HepG2 (cell line): ENCODE measurements around the gene NT5C3B. TPM values are rescaled to one million over a fixed set of nuclear protein-coding genes. Genes with fewer than 3 reads are reported as not detected.

Experiments used
- BRCA1 ChIP-seq: sonication (generic); formaldehyde crosslinking; IDR thresholded peaks from 2 replicates; pipeline ENCODE4 v1.4.0; 2020; ENCODE audit warnings: missing genetic modification reagents
- CBX1 ChIP-seq: IDR thresholded peaks from one replicate; pipeline ENCODE4 v1.6.1; 2016; ENCODE audit warnings: antibody characterized with exemption, low read depth
- CENPBD1 ChIP-seq: sonication (generic); formaldehyde crosslinking; IDR thresholded peaks from 2 replicates; pipeline ENCODE4 v1.8.0; 2022; ENCODE audit warnings: missing genetic modification reagents, low read depth, mild to moderate bottlenecking, borderline replicate concordance
- CSRNP2 ChIP-seq: sonication (generic); formaldehyde crosslinking; conservative IDR thresholded peaks from 2 replicates; pipeline ENCODE4 v1.8.0; 2022; ENCODE audit warnings: low read depth, missing genetic modification reagents
- FOXA1 ChIP-seq, 2 experiments: fragments of 450-650 bp in 1 of 2; sonication (generic) in 1 of 2; formaldehyde crosslinking in 1 of 2; IDR thresholded peaks; 2 replicates each; pipeline versions ENCODE4 v1.4.0 to v1.6.1; 2016 to 2020; ENCODE audit warnings: missing genetic modification reagents in 1 of 2
- HOXA5 ChIP-seq: sonication (generic); formaldehyde crosslinking; IDR thresholded peaks from 2 replicates; pipeline ENCODE4 v1.4.0; 2020; ENCODE audit warnings: missing genetic modification reagents
- ISL2 ChIP-seq: sonication (generic); formaldehyde crosslinking; IDR thresholded peaks from 2 replicates; pipeline ENCODE4 v1.5.0; 2020; ENCODE audit warnings: missing genetic modification reagents
- KLF6 ChIP-seq: IDR thresholded peaks from 2 replicates; pipeline ENCODE4 v1.8.0; 2016; ENCODE audit warnings: missing biosample characterization, missing genetic modification reagents
- PRMT3 ChIP-seq: sonication (generic); formaldehyde crosslinking; IDR thresholded peaks from 2 replicates; pipeline ENCODE4 v1.8.1; 2022; ENCODE audit warnings: low read depth, mild to moderate bottlenecking, moderate library complexity, missing genetic modification reagents, borderline replicate concordance
- RFXANK ChIP-seq: IDR thresholded peaks from 2 replicates; pipeline ENCODE4 v1.6.1; 2016
- ZBTB14 ChIP-seq: sonication (generic); formaldehyde crosslinking; IDR thresholded peaks from 2 replicates; pipeline ENCODE4 v1.4.0; 2020; ENCODE audit warnings: missing genetic modification reagents
- ZNF207 ChIP-seq: fragments of 450-650 bp; IDR thresholded peaks from 2 replicates; pipeline ENCODE4 v1.6.1; 2016; ENCODE audit warnings: antibody characterized with exemption, borderline replicate concordance
- ZNF512B ChIP-seq: sonication (generic); formaldehyde crosslinking; IDR thresholded peaks from 2 replicates; pipeline ENCODE4 v1.5.1; 2020; ENCODE audit warnings: missing genetic modification reagents, mild to moderate bottlenecking, borderline replicate concordance
- ZNF562 ChIP-seq: sonication (generic); formaldehyde crosslinking; IDR thresholded peaks from 2 replicates; pipeline ENCODE4 v1.8.0; 2022; ENCODE audit warnings: missing genetic modification reagents, borderline replicate concordance
- polyA plus RNA-seq, 8 experiments: library from polyadenylated mRNA; depleted of rRNA in 3 of 8; stranded (reverse) in 7 of 8; unstranded in 1 of 8; fragments of >200 nt; fragmentation: Illumina TruSeq in 4 of 8; extraction: Trizol in 4 of 8; gene quantifications; 2 replicates each; pipeline versions ENCODE4 v1.2.1 to v1.2.3, GENCODE V29; 2011 to 2016; ENCODE audit warnings: low read depth in 4 of 8, missing spikeins in 1 of 8, mixed read lengths in 1 of 8; ENCODE audit not compliant: insufficient read depth in 1 of 8
- total RNA-seq, 5 experiments: library from RNA; depleted of rRNA; stranded (reverse); fragments of >200 nt; fragmentation: Illumina TruSeq; extraction: Trizol; gene quantifications; 2 replicates each; pipeline ENCODE4 v1.2.3, GENCODE V29; 2016; ENCODE audit warnings: low read depth in 1 of 5
- TF ChIP-seq, protein P1 (sequence below): sonication (generic); formaldehyde crosslinking; IDR thresholded peaks from 2 replicates; pipeline ENCODE4 v1.5.0; 2020; ENCODE audit warnings: missing genetic modification reagents
- TF ChIP-seq, protein P2 (sequence below): sonication (generic); formaldehyde crosslinking; IDR thresholded peaks from 2 replicates; pipeline ENCODE4 v1.5.0; 2020; ENCODE audit warnings: mild to moderate bottlenecking, missing genetic modification reagents
- TF ChIP-seq, protein P3 (sequence below): sonication (generic); formaldehyde crosslinking; IDR thresholded peaks from 2 replicates; pipeline ENCODE4 v1.5.0; 2020; ENCODE audit warnings: mild to moderate bottlenecking, low read depth, missing genetic modification reagents, borderline replicate concordance

Gene NT5C3B
- total and polyA plus RNA-seq, 2 of the 13 experiments (the other 11 are each of a cell fraction or from before 2014, with no cell fraction given), result 104 to 126 TPM

DNA sequence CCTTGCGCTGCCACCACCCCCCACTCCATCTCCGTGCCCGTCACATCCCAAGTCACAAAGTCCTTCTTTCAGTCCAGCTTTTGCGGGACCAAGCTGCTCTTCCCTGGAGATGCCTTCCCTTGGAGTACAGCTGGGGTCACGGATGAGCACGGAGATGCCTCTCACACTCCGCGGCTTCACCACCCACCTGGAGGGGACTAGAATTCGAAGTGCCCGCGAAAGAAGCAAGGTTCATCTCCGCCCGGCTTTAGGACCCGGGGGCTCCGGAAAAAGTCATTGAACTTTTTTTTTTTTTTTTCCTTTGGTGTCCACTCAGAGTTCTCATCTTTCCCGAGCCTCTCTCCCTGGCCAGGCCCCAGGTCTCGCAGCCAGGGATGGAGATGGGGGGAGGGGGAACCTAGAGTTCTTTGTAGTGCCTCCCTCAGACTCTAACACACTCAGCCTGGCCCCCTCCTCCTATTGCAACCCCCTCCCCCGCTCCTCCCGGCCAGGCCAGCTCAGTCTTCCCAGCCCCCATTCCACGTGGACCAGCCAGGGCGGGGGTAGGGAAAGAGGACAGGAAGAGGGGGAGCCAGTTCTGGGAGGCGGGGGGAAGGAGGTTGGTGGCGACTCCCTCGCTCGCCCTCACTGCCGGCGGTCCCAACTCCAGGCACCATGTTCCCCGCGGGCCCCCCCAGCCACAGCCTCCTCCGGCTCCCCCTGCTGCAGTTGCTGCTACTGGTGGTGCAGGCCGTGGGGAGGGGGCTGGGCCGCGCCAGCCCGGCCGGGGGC is 23.5 kb downstream of the NT5C3B start, which contains the start of gene FKBP10 (continued):
- no peak; the same call in 1 of the 2 replicates for TF ChIP-seq ZNF512B (CRISPR knock-in tag)
- no peak for TF ChIP-seq FOXA1 (IDR thresholded peaks at IDR 0.05)
- no peak for TF ChIP-seq FOXA1 (CRISPR knock-in tag; IDR thresholded peaks at IDR 0.05)
- TF ChIP-seq ISL2, result no peak; the same call in none of the 2 replicates
- TF ChIP-seq ZNF207, result no peak
- no peak for TF ChIP-seq ZBTB14 (CRISPR knock-in tag)
- no peak for TF ChIP-seq CENPBD1 (CRISPR knock-in tag)
- TF ChIP-seq, protein P1, sequence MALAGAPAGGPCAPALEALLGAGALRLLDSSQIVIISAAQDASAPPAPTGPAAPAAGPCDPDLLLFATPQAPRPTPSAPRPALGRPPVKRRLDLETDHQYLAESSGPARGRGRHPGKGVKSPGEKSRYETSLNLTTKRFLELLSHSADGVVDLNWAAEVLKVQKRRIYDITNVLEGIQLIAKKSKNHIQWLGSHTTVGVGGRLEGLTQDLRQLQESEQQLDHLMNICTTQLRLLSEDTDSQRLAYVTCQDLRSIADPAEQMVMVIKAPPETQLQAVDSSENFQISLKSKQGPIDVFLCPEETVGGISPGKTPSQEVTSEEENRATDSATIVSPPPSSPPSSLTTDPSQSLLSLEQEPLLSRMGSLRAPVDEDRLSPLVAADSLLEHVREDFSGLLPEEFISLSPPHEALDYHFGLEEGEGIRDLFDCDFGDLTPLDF (CRISPR knock-in tag), result no peak
- TF ChIP-seq, protein P2, sequence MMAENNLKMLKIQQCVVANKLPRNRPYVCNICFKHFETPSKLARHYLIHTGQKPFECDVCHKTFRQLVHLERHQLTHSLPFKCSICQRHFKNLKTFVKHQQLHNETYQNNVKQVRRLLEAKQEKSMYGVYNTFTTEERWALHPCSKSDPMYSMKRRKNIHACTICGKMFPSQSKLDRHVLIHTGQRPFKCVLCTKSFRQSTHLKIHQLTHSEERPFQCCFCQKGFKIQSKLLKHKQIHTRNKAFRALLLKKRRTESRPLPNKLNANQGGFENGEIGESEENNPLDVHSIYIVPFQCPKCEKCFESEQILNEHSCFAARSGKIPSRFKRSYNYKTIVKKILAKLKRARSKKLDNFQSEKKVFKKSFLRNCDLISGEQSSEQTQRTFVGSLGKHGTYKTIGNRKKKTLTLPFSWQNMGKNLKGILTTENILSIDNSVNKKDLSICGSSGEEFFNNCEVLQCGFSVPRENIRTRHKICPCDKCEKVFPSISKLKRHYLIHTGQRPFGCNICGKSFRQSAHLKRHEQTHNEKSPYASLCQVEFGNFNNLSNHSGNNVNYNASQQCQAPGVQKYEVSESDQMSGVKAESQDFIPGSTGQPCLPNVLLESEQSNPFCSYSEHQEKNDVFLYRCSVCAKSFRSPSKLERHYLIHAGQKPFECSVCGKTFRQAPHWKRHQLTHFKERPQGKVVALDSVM, result peak; percentile 51; the same call in 1 of the 2 replicates
- TF ChIP-seq, protein P3, sequence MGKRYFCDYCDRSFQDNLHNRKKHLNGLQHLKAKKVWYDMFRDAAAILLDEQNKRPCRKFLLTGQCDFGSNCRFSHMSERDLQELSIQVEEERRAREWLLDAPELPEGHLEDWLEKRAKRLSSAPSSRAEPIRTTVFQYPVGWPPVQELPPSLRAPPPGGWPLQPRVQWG (CRISPR knock-in tag), result no peak
- no peak for TF ChIP-seq BRCA1 (CRISPR knock-in tag)
- no peak for TF ChIP-seq HOXA5 (CRISPR knock-in tag)
- TF ChIP-seq PRMT3 (CRISPR knock-in tag), result no peak
- TF ChIP-seq CSRNP2, result no peak
- no peak for TF ChIP-seq ZNF562 (CRISPR knock-in tag)
- TF ChIP-seq KLF6, result no peak
- TF ChIP-seq RFXANK (CRISPR knock-in tag), result no peak
- peak; percentile 25 for TF ChIP-seq CBX1
